Ovary (tissue), 9 donors: ENCODE measurements around the gene TMEM184A. TPM values are rescaled to one million over a fixed set of nuclear protein-coding genes. Genes with fewer than 3 reads are reported as not detected.

Source experiments
- DNase-seq, 5 donors: peaks; one replicate each; pipeline ENCODE4 v3.0.0-alpha.2; 2019 to 2020
- H3K27ac ChIP-seq, 2 donors: fragments of 200-600 bp; one replicate each; pipeline versions ENCODE4 v1.5.1 to v1.8.0; 2019 to 2022
- H3K27me3 ChIP-seq: fragments of 200-600 bp; one replicate; pipeline ENCODE4 v1.8.0; 2022
- H3K36me3 ChIP-seq: fragments of 200-600 bp; sonication (generic); one replicate; pipeline ENCODE4 v1.5.1; 2019
- H3K4me1 ChIP-seq: one replicate; pipeline ENCODE4 v1.8.1; 2013; ENCODE audit warnings: mild to moderate bottlenecking, moderate library complexity; ENCODE audit not compliant: insufficient read depth
- H3K4me3 ChIP-seq: fragments of 200-600 bp; sonication (generic); one replicate; pipeline ENCODE4 v1.5.1; 2017
- H3K9me3 ChIP-seq, 2 donors: fragments of 200-600 bp in 1 of 2; sonication (generic) in 1 of 2; one replicate each; pipeline versions ENCODE4 v1.5.1 to v1.8.1; 2013 to 2019; ENCODE audit warnings: mild to moderate bottlenecking in 1 of 2, moderate library complexity in 1 of 2
- CTCF ChIP-seq, 3 donors: fragments of 450-650 bp in 2 of 3; fragments of 200-600 bp in 1 of 3; IDR thresholded peaks; one replicate each; pipeline versions ENCODE4 v1.5.1 to v1.8.0; 2016 to 2022; ENCODE audit warnings: antibody characterized with exemption in 3 of 3, mild to moderate bottlenecking in 1 of 3
- EP300 ChIP-seq: sonication (generic); formaldehyde crosslinking; IDR thresholded peaks from one replicate; pipeline ENCODE4 v1.6.1; 2017; ENCODE audit warnings: antibody characterized with exemption
- POLR2A ChIP-seq: fragments of 450-650 bp; IDR thresholded peaks from one replicate; pipeline ENCODE4 v1.6.1; 2017; ENCODE audit warnings: antibody characterized with exemption, mild to moderate bottlenecking, moderate library complexity
- WGBS, 3 donors: extraction: QIAGEN DNeasy Blood & Tissue Kit in 1 of 3; methylation state at CpG; one replicate each; pipeline versions ENCODE4 v1.1.5 to v1.1.7; 2013 to 2017; 5-methylcytosine and 5-hydroxymethylcytosine counted together
- intact Hi-C, 4 donors: fragments of 100-400 bp; cut with DNase I; formaldehyde crosslinking; loops; one replicate each; pipeline versions ENCODE4 v1.11.0 to v1.15.1; 2022 to 2023
- polyA plus RNA-seq, 2 donors: library from polyadenylated mRNA; stranded (reverse); fragments of 200-250 nt in 1 of 2; fragments of 350-450 nt in 1 of 2; fragmentation: Illumina TruSeq in 1 of 2; extraction: RNeasy Lipid Tissue Mini Kit (QIAGEN cat#74804) in 1 of 2; gene quantifications; one replicate each; pipeline ENCODE4 v1.2.3, GENCODE V29; 2013 to 2014
- total RNA-seq, 7 donors: library from RNA; depleted of rRNA in 2 of 7; stranded (reverse); fragments of >200 nt in 2 of 7; fragmentation: NEBNext Ultra II Directional in 3 of 7; extraction: Animal tissue kit (Norgen Biotek cat#: 25700) in 3 of 7; gene quantifications; one replicate each; pipeline versions ENCODE4 v1.1.0 to v1.2.4, GENCODE V29; 2016 to 2023
- donor health status: DM: no; HTN: no; CAD: no; lungs with moderate emphysema.
- donor health status: DM: no; HTN: no; CAD: no.
- donor health status: Bipolar disorder and iron deficiency.
- donor health status: DM: yes; HTN: yes; CAD: no.
- donor health status: DM: no; HTN: no; CAD: no.
- donor health status: DM: yes; HTN: yes; CAD: no.

The TMEM184A gene
- total and polyA plus RNA-seq, 9 donors: 0.05 to 8.4 (median 1.6) TPM; not detected in 2

GRCh38 chr7:1531263-1531978, 24.6 kb downstream of the TMEM184A start:
- intact Hi-C loops: no loop called here
- Histone ChIP-seq H3K27me3 (no peaks in the 10 kb centered on the region), H3K9me3 (no peaks in the 10 kb centered on the region), H3K4me1 (peaks cover 19% of the 10 kb centered on the region), H3K27ac (peak overlapping the region; percentile 83 to 99), H3K36me3 (no peaks in the 10 kb centered on the region), H3K4me3 (peak overlapping the region; percentile 51)
- 2 to 4% (median 4%) methylated on average over 48 to 55 of the region's 55 CpGs for WGBS, 3 donors
- peak; percentile 48 to 74 (median 69) for DNase-seq
- no peak for TF ChIP-seq EP300
- TF ChIP-seq POLR2A: peak; percentile 46

DNA sequence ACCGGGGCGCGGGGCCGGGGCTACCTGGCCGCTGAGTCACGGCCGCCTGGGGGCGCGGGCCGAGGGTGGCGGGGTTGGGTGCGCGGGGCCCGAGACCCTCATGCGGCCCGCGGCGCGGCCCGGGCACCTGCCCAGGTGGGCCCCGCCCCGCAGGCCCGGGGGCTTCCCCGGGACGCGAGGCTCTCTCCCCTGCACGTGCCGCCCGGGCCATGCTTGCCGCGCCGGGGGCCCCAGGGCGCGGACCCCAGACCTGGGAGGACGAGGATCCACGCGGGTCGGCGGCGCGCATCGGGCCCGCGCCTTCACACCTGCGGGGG, 25.1 kb downstream of the TMEM184A start:
- no peak for TF ChIP-seq POLR2A
- TF ChIP-seq CTCF (IDR thresholded peaks at IDR 0.05): no peak
- no peak for TF ChIP-seq EP300
- Histone ChIP-seq H3K27ac (peak overlapping the region; percentile 83 to 99), H3K4me3 (peak overlapping the region; percentile 51), H3K36me3 (no peaks in the 10 kb centered on the region), H3K4me1 (peaks cover 16% of the 10 kb centered on the region), H3K27me3 (no peaks in the 10 kb centered on the region), H3K9me3 (no peaks in the 10 kb centered on the region)
- WGBS, 3 donors: 0% methylated on average over 24 to 44 of the region's 45 CpGs; no CpG with 5 or more reads in 1 of the 3 donors
- intact Hi-C loops: no loop called here
- DNase-seq: no peak

- peak in 3 of 5 donors; percentile 41 to 53 (median 44) for DNase-seq
- H3K4me3 ChIP-seq: no peak overlapping the region
- H3K4me1 ChIP-seq: peaks cover 16% of the 10 kb centered on the region
- intact Hi-C loops: no loop called here
- H3K27me3 ChIP-seq: no peaks in the 10 kb centered on the region
- no peaks in the 10 kb centered on the region for H3K36me3 ChIP-seq
- 60 to 68% (median 64%) methylated on average over 19 to 21 of the region's 21 CpGs for WGBS, 3 donors
- no peaks in the 10 kb centered on the region for H3K9me3 ChIP-seq
- no peak overlapping the region for H3K27ac ChIP-seq
- TF ChIP-seq POLR2A: no peak
- no peak for TF ChIP-seq EP300
Measured at GRCh38 chr7:1529383-1530116, 26.5 kb downstream of the TMEM184A start.

- TF ChIP-seq EP300 (no peak), CTCF (IDR thresholded peaks at IDR 0.05) (no peak), POLR2A (no peak)
- Histone ChIP-seq H3K4me3 (no peak overlapping the region), H3K36me3 (no peaks in the 10 kb centered on the region), H3K27ac (no peak overlapping the region), H3K4me1 (peaks cover 1% of the 10 kb centered on the region), H3K9me3 (no peaks in the 10 kb centered on the region), H3K27me3 (no peaks in the 10 kb centered on the region)
- WGBS, 3 donors: 24 to 38% (median 30%) methylated on average over 6 of the region's 6 CpGs
- DNase-seq: no peak
- intact Hi-C loops: no loop called here
Measured at GRCh38 chr7:1526271-1526754, 29.7 kb downstream of the TMEM184A start.

DNA sequence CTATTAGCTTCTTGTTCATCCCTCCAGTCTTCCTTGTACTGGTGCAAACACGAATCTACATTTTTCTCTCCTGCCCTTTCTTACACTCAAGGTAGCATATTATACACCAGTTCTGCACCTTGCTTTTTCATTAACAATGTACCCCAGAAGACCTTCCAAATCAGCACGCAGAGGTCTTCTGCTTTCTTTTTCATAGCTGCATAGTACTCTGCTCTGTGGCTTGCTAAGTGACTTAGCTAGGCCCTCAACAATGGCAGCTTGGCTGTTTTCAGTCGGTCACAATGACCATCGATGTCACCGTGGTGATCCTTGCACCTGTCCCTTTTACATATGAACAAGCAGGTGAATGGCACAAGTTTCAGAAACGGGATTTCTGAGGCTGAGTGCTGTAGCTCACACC, 30.6 kb downstream of the TMEM184A start:
- no peak for DNase-seq
- intact Hi-C loops: no loop called here
- no peaks in the 10 kb centered on the region for H3K27me3 ChIP-seq

More for the DNA sequence above, 30.6 kb downstream of the TMEM184A start:
- H3K36me3 ChIP-seq: no peaks in the 10 kb centered on the region
- no peak overlapping the region for H3K27ac ChIP-seq
- H3K4me1 ChIP-seq: peaks cover 1% of the 10 kb centered on the region
- H3K9me3 ChIP-seq: no peaks in the 10 kb centered on the region
- TF ChIP-seq CTCF (IDR thresholded peaks at IDR 0.05) (no peak), POLR2A (no peak), EP300 (no peak)
- H3K4me3 ChIP-seq: no peak overlapping the region
- 87 to 93% (median 89%) methylated on average over 6 of the region's 6 CpGs for WGBS, 3 donors
